Measurements from ENCODE around the gene ZNF132.

DNA sequence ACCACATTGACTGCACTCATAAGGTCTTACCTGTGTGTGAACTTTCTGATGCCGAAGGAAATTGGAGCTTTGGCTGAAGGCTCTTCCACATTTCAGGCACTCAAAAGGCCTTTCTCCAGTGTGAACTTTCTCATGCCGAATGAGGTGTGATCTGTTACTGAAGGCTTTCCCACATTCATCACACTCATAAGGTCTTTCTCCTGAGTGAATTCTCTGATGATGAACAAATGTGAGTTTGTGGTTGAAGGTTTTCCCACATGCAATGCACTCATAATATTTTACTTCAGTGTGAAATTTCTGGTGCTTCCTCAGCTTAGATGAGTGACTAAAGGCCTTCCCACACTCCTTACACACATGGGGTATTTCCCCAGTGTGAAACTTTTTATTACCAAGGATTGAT lies 5.7 kb downstream of the ZNF132 start:
- TF ChIP-seq CTCF (IDR thresholded peaks at IDR 0.05) = no peak
- no peak for TF ChIP-seq POLR2A (IDR thresholded peaks at IDR 0.05)

Data from body of pancreas (tissue), 4 donors.